Hepatocyte (in vitro differentiated cells): ENCODE data around the gene SH3PXD2A. TPM values are rescaled to one million over a fixed set of nuclear protein-coding genes. Genes with fewer than 3 reads are reported as not detected.

Source experiments
- DNase-seq: peaks from one replicate; pipeline ENCODE4 v3.0.0-alpha.2; 2016; ENCODE audit warnings: low spot score
- H2AFZ ChIP-seq: fragments of 200-600 bp; sonication (generic); 2 replicates; pipeline ENCODE4 v1.6.0; 2016; ENCODE audit warnings: antibody characterized with exemption, mild to moderate bottlenecking
- H3K27ac ChIP-seq: fragments of 200-600 bp; sonication (generic); 2 replicates; pipeline ENCODE4 v1.5.1; 2016; ENCODE audit warnings: mild to moderate bottlenecking
- H3K27me3 ChIP-seq: fragments of 200-600 bp; sonication (generic); 2 replicates; pipeline ENCODE4 v1.6.1; 2016
- H3K36me3 ChIP-seq: fragments of 200-600 bp; sonication (generic); replicated peaks from 2 replicates; pipeline ENCODE4 v1.5.1; 2016; ENCODE audit warnings: low read depth; ENCODE audit not compliant: insufficient read depth
- H3K4me1 ChIP-seq: fragments of 200-600 bp; sonication (generic); 2 replicates; pipeline ENCODE4 v1.5.1; 2016; ENCODE audit warnings: mild to moderate bottlenecking, moderate library complexity; ENCODE audit not compliant: insufficient read depth
- H3K4me2 ChIP-seq: fragments of 200-600 bp; sonication (generic); 2 replicates; pipeline ENCODE4 v1.6.0; 2016
- H3K4me3 ChIP-seq: fragments of 200-600 bp; sonication (generic); 2 replicates; pipeline ENCODE4 v1.5.1; 2016; ENCODE audit warnings: mild to moderate bottlenecking
- H3K79me2 ChIP-seq: fragments of 200-600 bp; sonication (generic); 2 replicates; pipeline ENCODE4 v1.6.0; 2017; ENCODE audit warnings: mild to moderate bottlenecking
- H3K9me2 ChIP-seq: fragments of 200-600 bp; sonication (generic); replicated peaks from 2 replicates; pipeline ENCODE4 v1.6.0; 2017; ENCODE audit warnings: mild to moderate bottlenecking; ENCODE audit not compliant: insufficient read depth
- H3K9me3 ChIP-seq: fragments of 200-600 bp; sonication (generic); 2 replicates; pipeline ENCODE4 v1.5.1; 2016; ENCODE audit warnings: low read depth, mild to moderate bottlenecking
- H4K20me1 ChIP-seq: fragments of 200-600 bp; sonication (generic); 2 replicates; pipeline ENCODE4 v1.6.0; 2016; ENCODE audit warnings: mild to moderate bottlenecking; ENCODE audit not compliant: insufficient read depth, poor library complexity, severe bottlenecking
- CTCF ChIP-seq: fragments of 200-600 bp; sonication (generic); IDR thresholded peaks from 2 replicates; pipeline ENCODE4 v1.5.1; 2016; ENCODE audit warnings: antibody characterized with exemption, mild to moderate bottlenecking; ENCODE audit not compliant: poor library complexity
- EZH2 ChIP-seq: fragments of 200-600 bp; sonication (generic); IDR thresholded peaks from 2 replicates; pipeline ENCODE4 v1.6.1; 2016; ENCODE audit warnings: antibody characterized with exemption, mild to moderate bottlenecking, borderline replicate concordance
- EZH2phosphoT487 ChIP-seq: fragments of 200-600 bp; sonication (generic); IDR thresholded peaks from one replicate; pipeline ENCODE4 v1.6.1; 2018; ENCODE audit warnings: antibody characterized with exemption, mild to moderate bottlenecking, low read depth, moderate library complexity; ENCODE audit not compliant: unreplicated experiment, severe bottlenecking
- WGBS: methylation state at CpG from one replicate; pipeline ENCODE4 v1.1.6; 2016; ENCODE audit warnings: low lambda C conversion rate; ENCODE audit errors: missing lambda C conversion rate; 5-methylcytosine and 5-hydroxymethylcytosine counted together
- polyA plus RNA-seq: library from polyadenylated mRNA; unstranded; fragments of >200 nt; fragmentation: Nextera tagmentation; extraction: Ambion mirVana; gene quantifications from 2 replicates; pipeline ENCODE4 v1.2.1, GENCODE V29; 2016
- total RNA-seq: library from RNA; depleted of rRNA; stranded (reverse); fragments of >200 nt; gene quantifications from 2 replicates; pipeline ENCODE4 v1.2.3, GENCODE V29; 2014

Gene SH3PXD2A
- total and polyA plus RNA-seq, 2 experiments from 2014 or later, result 8.4 to 13.6 TPM

- no peak overlapping the region for H2AFZ ChIP-seq
- no peaks in the 10 kb centered on the region for H3K36me3 ChIP-seq
Measured at GRCh38 chr10:103718247-103718620, 137.1 kb downstream of the SH3PXD2A start.

GRCh38 chr10:103717341-103718246 is 137.8 kb downstream of the SH3PXD2A start:
- no peak overlapping the region for H3K4me2 ChIP-seq
- H3K79me2 ChIP-seq, result no peaks in the 10 kb centered on the region
- H3K9me3 ChIP-seq, result no peaks in the 10 kb centered on the region
- no peak for DNase-seq
- no peak overlapping the region for H3K27ac ChIP-seq
- no peaks in the 10 kb centered on the region for H3K27me3 ChIP-seq
- no peaks in the 10 kb centered on the region for H4K20me1 ChIP-seq
- no peak overlapping the region for H3K4me3 ChIP-seq
- no peaks in the 10 kb centered on the region for H3K9me2 ChIP-seq
- 72% methylated on average over 11 of the region's 11 CpGs for WGBS
- H3K4me1 ChIP-seq, result peaks cover 11% of the 10 kb centered on the region
- TF ChIP-seq CTCF, result no peak
- TF ChIP-seq EZH2phosphoT487, result no peak
- no peak for TF ChIP-seq EZH2
- no peaks in the 10 kb centered on the region for H3K36me3 ChIP-seq
- H2AFZ ChIP-seq, result no peak overlapping the region

More at GRCh38 chr10:103718247-103718620, 137.1 kb downstream of the SH3PXD2A start:
- 91% methylated on average over 4 of the region's 4 CpGs for WGBS
- Histone ChIP-seq H3K4me3 (no peak overlapping the region), H3K4me2 (no peak overlapping the region), H3K4me1 (peaks cover 11% of the 10 kb centered on the region), H3K79me2 (no peaks in the 10 kb centered on the region), H3K9me3 (no peaks in the 10 kb centered on the region), H3K27ac (no peak overlapping the region), H3K9me2 (no peaks in the 10 kb centered on the region), H3K27me3 (no peaks in the 10 kb centered on the region), H4K20me1 (no peaks in the 10 kb centered on the region)
- no peak for DNase-seq
- TF ChIP-seq EZH2phosphoT487, result no peak
- no peak for TF ChIP-seq CTCF

GRCh38 chr10:103716206-103717160 is 138.9 kb downstream of the SH3PXD2A start:
- Histone ChIP-seq H3K9me2 (no peaks in the 10 kb centered on the region), H3K4me2 (no peak overlapping the region), H3K9me3 (no peaks in the 10 kb centered on the region), H3K4me1 (peaks cover 11% of the 10 kb centered on the region), H3K79me2 (no peaks in the 10 kb centered on the region), H3K4me3 (no peak overlapping the region), H4K20me1 (no peaks in the 10 kb centered on the region), H3K27ac (peak overlapping the region; percentile 51), H3K36me3 (no peaks in the 10 kb centered on the region), H3K27me3 (no peaks in the 10 kb centered on the region), H2AFZ (no peak overlapping the region)
- WGBS, result 82% methylated on average over 11 of the region's 11 CpGs
- no peak for DNase-seq
- no peak for TF ChIP-seq EZH2phosphoT487
- no peak for TF ChIP-seq EZH2
- TF ChIP-seq CTCF, result no peak
